Skeletal muscle satellite cell (primary cell): ENCODE results near the gene SNTG2.

Source experiments
- H3K27me3 ChIP-seq: 2 replicates; pipeline ENCODE4 v1.7.0; 2013; ENCODE audit warnings: low read length; ENCODE audit not compliant: control insufficient read depth, insufficient read depth
- H3K36me3 ChIP-seq: 2 replicates; pipeline ENCODE4 v1.7.0; 2013; ENCODE audit warnings: mild to moderate bottlenecking, control low read depth, low read length; ENCODE audit not compliant: insufficient read depth
- H3K4me1 ChIP-seq: 2 replicates; pipeline ENCODE4 v1.7.0; 2013; ENCODE audit warnings: low read length; ENCODE audit not compliant: control insufficient read depth, insufficient read depth
- H3K4me2 ChIP-seq: 2 replicates; pipeline ENCODE4 v1.7.0; 2013; ENCODE audit warnings: mild to moderate bottlenecking, low read length
- H3K4me3 ChIP-seq: 2 replicates; pipeline ENCODE4 v1.7.0; 2013; ENCODE audit warnings: low read length
- H3K9ac ChIP-seq: 2 replicates; pipeline ENCODE4 v1.7.0; 2013; ENCODE audit warnings: mild to moderate bottlenecking, low read depth, low read length, moderate library complexity
- H3K9me3 ChIP-seq: replicated peaks from 2 replicates; pipeline ENCODE4 v1.7.0; 2013; ENCODE audit warnings: mild to moderate bottlenecking, control low read depth, low read length

Gene SNTG2

GRCh38 chr2:1156059-1156458, 205.4 kb downstream of the SNTG2 start:
- Histone ChIP-seq H3K4me2 (no peak overlapping the region), H3K36me3 (no peaks in the 10 kb centered on the region), H3K27me3 (no peaks in the 10 kb centered on the region), H3K9me3 (no peaks in the 10 kb centered on the region), H3K4me3 (no peak overlapping the region), H3K9ac (no peak overlapping the region), H3K4me1 (no peaks in the 10 kb centered on the region)

- H3K4me1 ChIP-seq, result no peaks in the 10 kb centered on the region
- no peak overlapping the region for H3K4me3 ChIP-seq
- H3K36me3 ChIP-seq, result no peaks in the 10 kb centered on the region
- H3K4me2 ChIP-seq, result no peak overlapping the region
- no peaks in the 10 kb centered on the region for H3K27me3 ChIP-seq
- H3K9ac ChIP-seq, result no peak overlapping the region
- no peaks in the 10 kb centered on the region for H3K9me3 ChIP-seq
Observed at GRCh38 chr2:1156531-1156930, 205.9 kb downstream of the SNTG2 start.

GRCh38 chr2:1157107-1157506, 206.5 kb downstream of the SNTG2 start:
- Histone ChIP-seq H3K4me2 (no peak overlapping the region), H3K4me3 (no peak overlapping the region), H3K9ac (no peak overlapping the region), H3K4me1 (no peaks in the 10 kb centered on the region), H3K27me3 (no peaks in the 10 kb centered on the region), H3K9me3 (peaks cover under 1% of the 10 kb centered on the region), H3K36me3 (no peaks in the 10 kb centered on the region)

GRCh38 chr2:1159013-1159412, 208.4 kb downstream of the SNTG2 start:
- peaks cover 11% of the 10 kb centered on the region for H3K9me3 ChIP-seq
- H3K27me3 ChIP-seq, result no peaks in the 10 kb centered on the region
- H3K9ac ChIP-seq, result no peak overlapping the region
- H3K36me3 ChIP-seq, result no peaks in the 10 kb centered on the region
- no peak overlapping the region for H3K4me2 ChIP-seq
- no peak overlapping the region for H3K4me3 ChIP-seq
- H3K4me1 ChIP-seq, result no peaks in the 10 kb centered on the region

GRCh38 chr2:1162246-1162645, 211.6 kb downstream of the SNTG2 start:
- Histone ChIP-seq H3K27me3 (no peaks in the 10 kb centered on the region), H3K4me1 (no peaks in the 10 kb centered on the region), H3K4me2 (no peak overlapping the region), H3K9me3 (peaks cover 11% of the 10 kb centered on the region), H3K36me3 (no peaks in the 10 kb centered on the region), H3K9ac (no peak overlapping the region), H3K4me3 (no peak overlapping the region)

GRCh38 chr2:1162768-1163584, 212.3 kb downstream of the SNTG2 start:
- Histone ChIP-seq H3K9ac (no peak overlapping the region), H3K4me3 (no peak overlapping the region), H3K27me3 (no peaks in the 10 kb centered on the region), H3K4me2 (no peak overlapping the region), H3K4me1 (no peaks in the 10 kb centered on the region), H3K36me3 (no peaks in the 10 kb centered on the region), H3K9me3 (peaks cover 11% of the 10 kb centered on the region)

GRCh38 chr2:1166976-1167375, 216.3 kb downstream of the SNTG2 start:
- H3K4me1 ChIP-seq, result no peaks in the 10 kb centered on the region
- peaks cover 11% of the 10 kb centered on the region for H3K9me3 ChIP-seq
- H3K9ac ChIP-seq, result no peak overlapping the region
- no peak overlapping the region for H3K4me2 ChIP-seq
- no peak overlapping the region for H3K4me3 ChIP-seq
- no peaks in the 10 kb centered on the region for H3K27me3 ChIP-seq
- no peaks in the 10 kb centered on the region for H3K36me3 ChIP-seq

- no peaks in the 10 kb centered on the region for H3K4me1 ChIP-seq
- no peak overlapping the region for H3K4me2 ChIP-seq
- H3K9me3 ChIP-seq, result no peaks in the 10 kb centered on the region
- H3K9ac ChIP-seq, result no peak overlapping the region
- H3K36me3 ChIP-seq, result no peaks in the 10 kb centered on the region
- no peaks in the 10 kb centered on the region for H3K27me3 ChIP-seq
- no peak overlapping the region for H3K4me3 ChIP-seq
Observed at GRCh38 chr2:1168846-1169245, 218.2 kb downstream of the SNTG2 start.

GRCh38 chr2:1169291-1169949, 218.8 kb downstream of the SNTG2 start:
- Histone ChIP-seq H3K36me3 (no peaks in the 10 kb centered on the region), H3K9ac (no peak overlapping the region), H3K4me1 (no peaks in the 10 kb centered on the region), H3K4me3 (no peak overlapping the region), H3K4me2 (no peak overlapping the region), H3K9me3 (no peaks in the 10 kb centered on the region), H3K27me3 (no peaks in the 10 kb centered on the region)

- H3K4me3 ChIP-seq, result no peak overlapping the region
- H3K9me3 ChIP-seq, result no peaks in the 10 kb centered on the region
- H3K4me2 ChIP-seq, result no peak overlapping the region
- no peak overlapping the region for H3K9ac ChIP-seq
- no peaks in the 10 kb centered on the region for H3K27me3 ChIP-seq
- H3K4me1 ChIP-seq, result no peaks in the 10 kb centered on the region
- no peaks in the 10 kb centered on the region for H3K36me3 ChIP-seq
Observed at GRCh38 chr2:1170241-1170640, 219.6 kb downstream of the SNTG2 start.

GRCh38 chr2:1170711-1171110, 220.1 kb downstream of the SNTG2 start:
- no peak overlapping the region for H3K4me2 ChIP-seq
- H3K36me3 ChIP-seq, result no peaks in the 10 kb centered on the region
- H3K4me3 ChIP-seq, result no peak overlapping the region
- no peaks in the 10 kb centered on the region for H3K9me3 ChIP-seq
- no peak overlapping the region for H3K9ac ChIP-seq
- H3K4me1 ChIP-seq, result no peaks in the 10 kb centered on the region
- H3K27me3 ChIP-seq, result no peaks in the 10 kb centered on the region

- no peaks in the 10 kb centered on the region for H3K27me3 ChIP-seq
- no peak overlapping the region for H3K4me3 ChIP-seq
- H3K9me3 ChIP-seq, result no peaks in the 10 kb centered on the region
- H3K36me3 ChIP-seq, result no peaks in the 10 kb centered on the region
- no peak overlapping the region for H3K4me2 ChIP-seq
- H3K4me1 ChIP-seq, result no peaks in the 10 kb centered on the region
- H3K9ac ChIP-seq, result no peak overlapping the region
Observed at GRCh38 chr2:1173528-1173927, 222.9 kb downstream of the SNTG2 start.
